SU-DHL-6 (cell line): ENCODE measurements around the gene DRP2.

Experiments
- H2AFZ ChIP-seq: fragments of 200-600 bp; sonication (generic); 2 replicates; pipeline ENCODE4 v1.6.1; 2014; ENCODE audit warnings: low read depth, mild to moderate bottlenecking, moderate library complexity, mixed read lengths, antibody characterized with exemption, low read length; ENCODE audit not compliant: severe bottlenecking
- H3F3A ChIP-seq: fragments of 200-600 bp; shearing (Covaris generic); 2 replicates; pipeline ENCODE4 v1.6.0; 2016; ENCODE audit warnings: antibody characterized with exemption, mild to moderate bottlenecking; ENCODE audit not compliant: insufficient read depth
- H3K27ac ChIP-seq: fragments of 200-600 bp; sonication (generic); 2 replicates; pipeline ENCODE4 v1.5.1; 2016; ENCODE audit warnings: low read depth, mild to moderate bottlenecking, low read length, moderate library complexity, mixed read lengths
- H3K27me3 ChIP-seq: fragments of 200-600 bp; sonication (generic), shearing (Covaris generic); 2 replicates; pipeline ENCODE4 v1.6.0; 2014; ENCODE audit warnings: mild to moderate bottlenecking, low read length
- H3K36me3 ChIP-seq: fragments of 200-600 bp; sonication (generic); 2 replicates; pipeline ENCODE4 v1.6.1; 2014; ENCODE audit warnings: mild to moderate bottlenecking, low read length, mixed read lengths
- H3K4me2 ChIP-seq: fragments of 300-600, 200-600 bp; shearing (Covaris generic), sonication (generic); 2 replicates; pipeline ENCODE4 v1.6.0; 2014; ENCODE audit warnings: low read length, low read depth, mild to moderate bottlenecking; ENCODE audit not compliant: poor library complexity, severe bottlenecking
- H3K4me3 ChIP-seq: fragments of 200-600 bp; sonication (generic); 2 replicates; pipeline ENCODE4 v1.5.1; 2014; ENCODE audit warnings: antibody characterized with exemption, low read length, mild to moderate bottlenecking, mixed read lengths; ENCODE audit not compliant: insufficient read depth, poor library complexity, severe bottlenecking
- H3K79me2 ChIP-seq: fragments of 200-600 bp; sonication (generic); 2 replicates; pipeline ENCODE4 v1.6.1; 2014; ENCODE audit warnings: mild to moderate bottlenecking, low read length, moderate library complexity; ENCODE audit not compliant: insufficient read depth
- H3K9ac ChIP-seq: fragments of 200-600 bp; sonication (generic); 2 replicates; pipeline ENCODE4 v1.7.0; 2014; ENCODE audit warnings: mild to moderate bottlenecking, low read length
- H3K9me2 ChIP-seq: fragments of 200-600 bp; sonication (generic); replicated peaks from 2 replicates; pipeline ENCODE4 v1.6.1; 2014; ENCODE audit warnings: low read length; ENCODE audit not compliant: insufficient read depth
- H3K9me3 ChIP-seq: fragments of 200-600 bp; sonication (generic); 2 replicates; pipeline ENCODE4 v1.6.1; 2014; ENCODE audit warnings: low read length, mixed read lengths; ENCODE audit not compliant: insufficient read depth
- H4K20me1 ChIP-seq: fragments of 200-600 bp; sonication (generic); 2 replicates; pipeline ENCODE4 v1.6.1; 2014; ENCODE audit warnings: low read depth, mild to moderate bottlenecking, antibody characterized with exemption, low read length, moderate library complexity, mixed read lengths
- CTCF ChIP-seq: fragments of 200-600 bp; sonication (generic); IDR thresholded peaks from one replicate; pipeline ENCODE4 v1.5.1; 2017; ENCODE audit warnings: antibody characterized with exemption, mild to moderate bottlenecking, low read length, moderate library complexity; ENCODE audit not compliant: insufficient read depth, poor library complexity, severe bottlenecking
- EZH2phosphoT487 ChIP-seq: fragments of 200-600 bp; sonication (generic), shearing (Covaris generic); conservative IDR thresholded peaks from 2 replicates; pipeline ENCODE4 v1.6.1; 2018; ENCODE audit warnings: mild to moderate bottlenecking, antibody characterized with exemption, low read length, moderate library complexity, mixed read lengths

Gene DRP2

GRCh38 chrX:101220662-101221260, 1.2 kb downstream of the DRP2 start:
- no peak overlapping the region for H2AFZ ChIP-seq
- no peaks in the 10 kb centered on the region for H4K20me1 ChIP-seq
- no peaks in the 10 kb centered on the region for H3K9me3 ChIP-seq
- no peak overlapping the region for H3K4me2 ChIP-seq
- H3K9me2 ChIP-seq = no peaks in the 10 kb centered on the region
- H3K4me3 ChIP-seq = no peak overlapping the region
- no peak overlapping the region for H3K9ac ChIP-seq
- H3K27me3 ChIP-seq = no peaks in the 10 kb centered on the region
- no peaks in the 10 kb centered on the region for H3K79me2 ChIP-seq
- no peaks in the 10 kb centered on the region for H3F3A ChIP-seq
- H3K27ac ChIP-seq = no peak overlapping the region
- H3K36me3 ChIP-seq = no peaks in the 10 kb centered on the region
- TF ChIP-seq EZH2phosphoT487 = no peak
- no peak for TF ChIP-seq CTCF

GRCh38 chrX:101223226-101223625, 3.6 kb downstream of the DRP2 start:
- H3K4me3 ChIP-seq = no peak overlapping the region
- H4K20me1 ChIP-seq = no peaks in the 10 kb centered on the region
- no peaks in the 10 kb centered on the region for H3K9me3 ChIP-seq
- no peaks in the 10 kb centered on the region for H3F3A ChIP-seq
- no peak overlapping the region for H3K4me2 ChIP-seq
- TF ChIP-seq EZH2phosphoT487 = no peak
- TF ChIP-seq CTCF = no peak
- no peaks in the 10 kb centered on the region for H3K9me2 ChIP-seq
- H2AFZ ChIP-seq = no peak overlapping the region
- no peak overlapping the region for H3K27ac ChIP-seq
- H3K9ac ChIP-seq = no peak overlapping the region
- H3K27me3 ChIP-seq = no peaks in the 10 kb centered on the region
- no peaks in the 10 kb centered on the region for H3K79me2 ChIP-seq
- H3K36me3 ChIP-seq = no peaks in the 10 kb centered on the region

- H4K20me1 ChIP-seq = no peaks in the 10 kb centered on the region
- no peaks in the 10 kb centered on the region for H3K27me3 ChIP-seq
- H2AFZ ChIP-seq = no peak overlapping the region
- no peaks in the 10 kb centered on the region for H3K9me3 ChIP-seq
- no peak overlapping the region for H3K4me2 ChIP-seq
- H3K27ac ChIP-seq = no peak overlapping the region
- no peaks in the 10 kb centered on the region for H3K9me2 ChIP-seq
- H3K9ac ChIP-seq = no peak overlapping the region
- no peaks in the 10 kb centered on the region for H3K36me3 ChIP-seq
- no peaks in the 10 kb centered on the region for H3F3A ChIP-seq
- TF ChIP-seq CTCF = no peak
- no peak for TF ChIP-seq EZH2phosphoT487
- H3K79me2 ChIP-seq = no peaks in the 10 kb centered on the region
- H3K4me3 ChIP-seq = no peak overlapping the region
Measured at GRCh38 chrX:101229170-101229569, 9.6 kb downstream of the DRP2 start.
